Cardiac septum (tissue), 1 donor: ENCODE measurements around the gene PDZD2. TPM values are rescaled to one million over a fixed set of nuclear protein-coding genes. Genes with fewer than 3 reads are reported as not detected.
A peak's percentile ranks its signal among the peaks of the same experiment; 100 is the strongest.

Source experiments
- DNase-seq: peaks from one replicate; pipeline ENCODE4 v3.0.0-alpha.2; 2020; ENCODE audit warnings: low spot score
- intact Hi-C: fragments of 100-400 bp; cut with DNase I; formaldehyde crosslinking; loops from one replicate; pipeline ENCODE4 v1.14.0; 2022
- total RNA-seq: library from RNA; stranded (reverse); fragmentation: NEBNext Ultra II Directional; extraction: Animal tissue kit (Norgen Biotek cat#: 25700); gene quantifications from one replicate; pipeline ENCODE4 v1.2.1, GENCODE V29; 2021
- donor health status: DM: no; HTN: no; CAD: no.

The PDZD2 gene
- total RNA-seq, 1 donor from 2014 or later = 67.1 TPM

- intact Hi-C loops = no loop called here
- no peak for DNase-seq
These were observed 205.9 kb downstream of the PDZD2 start for GRCh38 chr5:31844622-31845345.

GRCh38 chr5:31845361-31845760 is 206.4 kb downstream of the PDZD2 start:
- intact Hi-C loops = no loop called here
- DNase-seq = no peak

- intact Hi-C loops = no loop called here
- no peak for DNase-seq
These were observed 208.0 kb downstream of the PDZD2 start for GRCh38 chr5:31846934-31847333.

GRCh38 chr5:31847354-31847753 is 208.4 kb downstream of the PDZD2 start:
- DNase-seq = no peak

GRCh38 chr5:31850981-31851689 is 212.2 kb downstream of the PDZD2 start:
- no peak for DNase-seq
- intact Hi-C loops = no loop called here

More at GRCh38 chr5:31847354-31847753, 208.4 kb downstream of the PDZD2 start:
- intact Hi-C loops = no loop called here

GRCh38 chr5:31853398-31854135 is 214.6 kb downstream of the PDZD2 start:
- intact Hi-C loops = loop anchor here (2.0 kb wide), 1 partner anchor 175 kb away; no protein-coding TSS in a partner anchor
- no peak for DNase-seq

- intact Hi-C loops = loop anchor here (2.0 kb wide), 1 partner anchor 174 kb away; no protein-coding TSS in a partner anchor
- peak; percentile 80 for DNase-seq
These were observed 215.5 kb downstream of the PDZD2 start for GRCh38 chr5:31854181-31855133.

- intact Hi-C loops = loop anchor here (2.0 kb wide), 1 partner anchor 173 kb away; no protein-coding TSS in a partner anchor
- no peak for DNase-seq
These were observed 216.5 kb downstream of the PDZD2 start for GRCh38 chr5:31855134-31856040.

- intact Hi-C loops = no loop called here
- DNase-seq = no peak
These were observed 220.2 kb downstream of the PDZD2 start for GRCh38 chr5:31859096-31859495.

GRCh38 chr5:31860278-31860677 is 221.3 kb downstream of the PDZD2 start:
- intact Hi-C loops = no loop called here
- DNase-seq = no peak

GRCh38 chr5:31860726-31861433 is 221.9 kb downstream of the PDZD2 start:
- intact Hi-C loops = no loop called here
- no peak for DNase-seq

- DNase-seq = no peak
- intact Hi-C loops = no loop called here
These were observed 222.7 kb downstream of the PDZD2 start for GRCh38 chr5:31861601-31862000.

GRCh38 chr5:31863991-31864411 is 225.1 kb downstream of the PDZD2 start:
- intact Hi-C loops = no loop called here
- no peak for DNase-seq

GRCh38 chr5:31866166-31866565 is 227.2 kb downstream of the PDZD2 start:
- intact Hi-C loops = no loop called here
- no peak for DNase-seq

GRCh38 chr5:31867219-31867618 is 228.3 kb downstream of the PDZD2 start:
- no peak for DNase-seq
- intact Hi-C loops = no loop called here

GRCh38 chr5:31880449-31880848 is 241.5 kb downstream of the PDZD2 start:
- intact Hi-C loops = no loop called here
- DNase-seq = no peak

- intact Hi-C loops = no loop called here
These were observed 246.0 kb downstream of the PDZD2 start for GRCh38 chr5:31884896-31885295.

GRCh38 chr5:31886206-31886605 is 247.3 kb downstream of the PDZD2 start:
- DNase-seq = no peak
- intact Hi-C loops = no loop called here

More at GRCh38 chr5:31884896-31885295, 246.0 kb downstream of the PDZD2 start:
- no peak for DNase-seq
